Measurements from ENCODE around the gene EXOC6B. TPM values are rescaled to one million over a fixed set of nuclear protein-coding genes. Genes with fewer than 3 reads are reported as not detected.

The EXOC6B gene
- total RNA-seq, 1 experiment from 2014 or later, result 40.1 TPM

GRCh38 chr2:72576861-72577260 lies 249.0 kb downstream of the EXOC6B start:
- Histone ChIP-seq H3K14ac (ENCODE audit: insufficient read depth, low read length) (no peak overlapping the region), H3K79me1 (ENCODE audit: insufficient read depth, low read depth, low read length, poor library complexity, severe bottlenecking) (no peaks in the 10 kb centered on the region), H4K91ac (ENCODE audit: insufficient read length, low read depth, low read length) (no peak overlapping the region), H3K23me2 (ENCODE audit: insufficient read length, low read depth, low read length, poor library complexity, severe bottlenecking) (no peaks in the 10 kb centered on the region), H3K4me2 (ENCODE audit: insufficient read depth, insufficient read length, low read length) (no peak overlapping the region), H2BK20ac (ENCODE audit: low read depth, low read length, poor library complexity, severe bottlenecking) (no peak overlapping the region), H3K18ac (ENCODE audit: insufficient read length, low read depth, low read length) (no peak overlapping the region), H2AK5ac (ENCODE audit: insufficient read length, low read length) (no peak overlapping the region), H4K5ac (ENCODE audit: insufficient read length, low read depth, low read length) (no peak overlapping the region), H3K27me3 (ENCODE audit: insufficient read depth, low read length) (no peaks in the 10 kb centered on the region), H4K20me1 (ENCODE audit: control insufficient read depth, insufficient read depth, insufficient read length) (no peaks in the 10 kb centered on the region), H3K4me1 (ENCODE audit: insufficient read depth, low read length) (no peaks in the 10 kb centered on the region; the same call in 1 of the 2 replicates), H2BK15ac (ENCODE audit: low read depth, low read length) (no peak overlapping the region), H2BK12ac (ENCODE audit: insufficient read length, low read depth, low read length) (no peak overlapping the region), H3K27ac (ENCODE audit: insufficient read length, low read depth, low read length) (no peak overlapping the region), H3K9ac (ENCODE audit: extremely low read depth, insufficient read length, low read length) (no peak overlapping the region), H2BK5ac (ENCODE audit: insufficient read length, low read length) (no peak overlapping the region), H3K56ac (ENCODE audit: insufficient read length, low read depth, low read length) (no peak overlapping the region), H3T11ph (ENCODE audit: low read length) (no peak overlapping the region), H2BK120ac (ENCODE audit: low read depth, low read length, poor library complexity, severe bottlenecking) (no peak overlapping the region), H3K4ac (ENCODE audit: low read depth, low read length) (no peak overlapping the region), H4K8ac (replicated peaks; ENCODE audit: insufficient read length, low read depth, low read length) (no peak overlapping the region), H2AFZ (ENCODE audit: low read length) (no peak overlapping the region), H3K9me3 (ENCODE audit: control insufficient read depth, low read depth, low read length) (no peaks in the 10 kb centered on the region), H3K79me2 (ENCODE audit: insufficient read depth, low read length) (0 out of 2 replicates have a peak, but pooled peaks cover 2% of the 10 kb centered on the region), H3K23ac (ENCODE audit: insufficient read length, low read depth, low read length) (no peak overlapping the region)
- no peaks in the 10 kb centered on the region for H3K27me3 Mint-ChIP-seq (ENCODE audit: low read depth)
- DNase-seq, result no peak
- no peaks in the 10 kb centered on the region for H3K36me3 Mint-ChIP-seq (ENCODE audit: insufficient read depth in 1 of 3, low read depth in 3 of 3)
- no peaks in the 10 kb centered on the region for H3K9me3 Mint-ChIP-seq
- H3K4me3 Mint-ChIP-seq, result no peak overlapping the region
- peaks cover 7 to 11% of the 10 kb centered on the region in 2 experiments for H3K4me1 Mint-ChIP-seq
- no peak overlapping the region for H3K27ac Mint-ChIP-seq
- TF ChIP-seq CTCF (conservative IDR thresholded peaks at IDR 0.05), result no peak
